Esophagus squamous epithelium (tissue), 5 donors: ENCODE measurements around the gene CD40. TPM values are rescaled to one million over a fixed set of nuclear protein-coding genes. Genes with fewer than 3 reads are reported as not detected.

Source experiments
- DNase-seq: peaks from one replicate; lab custom pipeline; 2025; lab: John Stamatoyannopoulos, UW
- H3K27ac ChIP-seq, 4 donors: fragments of 200-600 bp; sonication (generic); one replicate each; pipeline ENCODE4 v1.5.1; 2016 to 2019; ENCODE audit warnings: mild to moderate bottlenecking in 1 of 4
- H3K27me3 ChIP-seq, 4 donors: fragments of 200-600 bp; sonication (generic); 1 replicate in 3 of 4; 2 replicates in 1 of 4; pipeline versions ENCODE4 v1.5.1 to v1.6.0; 2017 to 2021; ENCODE audit warnings: antibody characterized with exemption in 1 of 4
- H3K36me3 ChIP-seq, 3 donors: fragments of 200-600 bp; sonication (generic); one replicate each; pipeline ENCODE4 v1.5.1; 2016 to 2019
- H3K4me1 ChIP-seq, 3 donors: fragments of 200-600 bp; sonication (generic); one replicate each; pipeline ENCODE4 v1.5.1; 2017 to 2019
- H3K4me3 ChIP-seq, 4 donors: fragments of 200-600 bp; sonication (generic); 1 replicate in 3 of 4; 2 replicates in 1 of 4; pipeline ENCODE4 v1.5.1; 2016 to 2019; ENCODE audit warnings: mild to moderate bottlenecking in 2 of 4, moderate library complexity in 1 of 4
- H3K9me3 ChIP-seq, 3 donors: fragments of 200-600 bp; sonication (generic); one replicate each; pipeline ENCODE4 v1.5.1; 2016 to 2019
- POLR2A ChIP-seq, 4 donors: fragments of 450-650 bp; IDR thresholded peaks; one replicate each; pipeline ENCODE4 v1.6.1; 2017; ENCODE audit warnings: antibody characterized with exemption in 4 of 4, mild to moderate bottlenecking in 4 of 4, moderate library complexity in 3 of 4
- WGBS, 2 donors: methylation state at CpG; one replicate each; pipeline ENCODE4 v1.1.5; 2018; 5-methylcytosine and 5-hydroxymethylcytosine counted together
- intact Hi-C: fragments of 100-400 bp; cut with DNase I; formaldehyde crosslinking; loops from one replicate; pipeline ENCODE4 v1.15.0; 2022
- total RNA-seq, 4 donors: library from RNA; depleted of rRNA; stranded (reverse); fragments of >200 nt; gene quantifications; one replicate each; pipeline ENCODE4 v1.1.0, GENCODE V29; 2016
- TF ChIP-seq, protein P1 (sequence below), 6 experiments: fragments of 450-650 bp in 4 of 6; fragments of 200-600 bp in 2 of 6; sonication (generic) in 2 of 6; IDR thresholded peaks; one replicate each; pipeline ENCODE4 v1.5.1; 2016 to 2019; ENCODE audit warnings: antibody characterized with exemption in 6 of 6, mild to moderate bottlenecking in 4 of 6, moderate library complexity in 4 of 6
- donor health status: DM: yes; HTN: yes; CAD: no.

The CD40 gene
- total RNA-seq, 4 donors from 2014 or later = 3.2 to 15.3 (median 10.2) TPM

DNA sequence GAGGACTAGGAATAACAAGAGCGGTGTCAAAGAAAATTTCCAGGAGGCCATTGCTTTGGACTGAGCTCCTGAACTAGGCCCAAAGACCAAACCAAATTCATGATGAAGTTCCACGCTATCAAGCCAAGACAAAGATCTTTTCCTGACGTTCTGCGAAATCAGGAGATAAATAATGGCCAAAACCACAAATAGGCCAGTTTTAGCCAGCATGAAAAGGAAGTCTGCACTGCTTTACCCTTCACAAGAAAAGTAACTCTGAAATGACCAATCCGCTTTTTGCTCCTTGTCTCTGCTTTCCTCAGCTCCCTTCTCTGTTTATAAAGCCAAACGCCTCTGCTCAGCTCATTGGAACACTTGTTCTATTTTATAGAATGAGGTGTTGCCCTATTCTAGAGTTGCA is 35.0 kb upstream of the CD40 start:
- Histone ChIP-seq H3K27ac (no peak overlapping the region), H3K9me3 (no peaks in the 10 kb centered on the region), H3K27me3 (no peaks in the 10 kb centered on the region), H3K4me3 (no peak overlapping the region), H3K4me1 (peaks cover 10 to 79% (median 43%) of the 10 kb centered on the region in 3 donors), H3K36me3 (peaks cover 0 to 17% (median under 1%) of the 10 kb centered on the region in 3 donors)
- DNase-seq = no peak
- intact Hi-C loops = no loop called here
- no peak for TF ChIP-seq POLR2A (IDR thresholded peaks at IDR 0.05)
- TF ChIP-seq, protein P1, sequence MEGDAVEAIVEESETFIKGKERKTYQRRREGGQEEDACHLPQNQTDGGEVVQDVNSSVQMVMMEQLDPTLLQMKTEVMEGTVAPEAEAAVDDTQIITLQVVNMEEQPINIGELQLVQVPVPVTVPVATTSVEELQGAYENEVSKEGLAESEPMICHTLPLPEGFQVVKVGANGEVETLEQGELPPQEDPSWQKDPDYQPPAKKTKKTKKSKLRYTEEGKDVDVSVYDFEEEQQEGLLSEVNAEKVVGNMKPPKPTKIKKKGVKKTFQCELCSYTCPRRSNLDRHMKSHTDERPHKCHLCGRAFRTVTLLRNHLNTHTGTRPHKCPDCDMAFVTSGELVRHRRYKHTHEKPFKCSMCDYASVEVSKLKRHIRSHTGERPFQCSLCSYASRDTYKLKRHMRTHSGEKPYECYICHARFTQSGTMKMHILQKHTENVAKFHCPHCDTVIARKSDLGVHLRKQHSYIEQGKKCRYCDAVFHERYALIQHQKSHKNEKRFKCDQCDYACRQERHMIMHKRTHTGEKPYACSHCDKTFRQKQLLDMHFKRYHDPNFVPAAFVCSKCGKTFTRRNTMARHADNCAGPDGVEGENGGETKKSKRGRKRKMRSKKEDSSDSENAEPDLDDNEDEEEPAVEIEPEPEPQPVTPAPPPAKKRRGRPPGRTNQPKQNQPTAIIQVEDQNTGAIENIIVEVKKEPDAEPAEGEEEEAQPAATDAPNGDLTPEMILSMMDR (IDR thresholded peaks at IDR 0.05) = no peak
- 76% methylated on average over 6 of the region's 6 CpGs for WGBS, 2 donors

DNA sequence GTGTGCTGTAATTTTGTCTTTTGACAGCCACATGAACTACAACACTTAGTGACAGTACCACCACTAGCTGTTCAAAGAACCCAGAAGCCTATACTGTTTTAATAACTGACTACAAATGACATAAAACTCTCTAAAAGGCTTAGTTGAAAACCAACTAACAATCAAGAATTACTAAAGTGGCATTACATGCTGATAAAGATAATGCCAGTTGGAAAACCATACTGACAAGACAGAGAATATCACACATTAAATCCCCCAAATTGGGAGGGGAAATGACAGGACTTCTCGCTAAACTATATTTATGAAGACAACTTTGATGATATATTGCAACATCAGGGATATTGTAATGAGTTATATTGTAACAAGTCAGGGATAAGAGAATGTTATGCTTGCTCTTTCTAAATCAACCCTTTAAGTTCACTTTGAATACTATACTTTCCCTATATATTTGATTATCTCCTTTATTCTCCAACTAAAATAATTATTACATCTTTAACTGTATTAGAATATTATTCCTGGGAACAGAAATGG is 34.5 kb upstream of the CD40 start:
- Histone ChIP-seq H3K4me1 (peaks cover 10 to 84% (median 48%) of the 10 kb centered on the region in 3 donors), H3K27me3 (no peaks in the 10 kb centered on the region), H3K27ac (no peak overlapping the region), H3K36me3 (peaks cover 0 to 12% (median 0%) of the 10 kb centered on the region in 3 donors), H3K9me3 (no peaks in the 10 kb centered on the region), H3K4me3 (no peak overlapping the region)
- DNase-seq = no peak
- WGBS, 2 donors = 86 to 96% methylated on average over 1 of the region's 1 CpG
- TF ChIP-seq, protein P1 (IDR thresholded peaks at IDR 0.05) = no peak
- no peak for TF ChIP-seq POLR2A (IDR thresholded peaks at IDR 0.05)
- intact Hi-C loops = no loop called here

DNA sequence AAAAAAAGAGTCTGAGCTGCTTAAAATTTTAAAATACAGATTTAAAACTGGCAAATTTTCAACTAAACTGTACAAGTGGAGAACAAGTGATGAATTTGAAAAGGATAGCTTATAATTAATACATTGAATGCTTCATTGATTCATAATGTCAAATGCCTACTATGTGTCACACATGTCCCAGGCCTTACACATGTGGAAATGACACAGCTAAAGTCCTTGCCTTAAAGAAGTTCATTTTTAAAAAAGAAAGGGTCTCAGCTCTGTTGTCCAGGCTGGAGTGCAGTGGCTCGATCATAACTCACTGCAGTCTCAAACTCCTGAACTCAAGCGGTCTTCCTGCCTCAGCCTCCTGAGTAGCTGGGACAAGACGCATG is 33.3 kb upstream of the CD40 start:
- TF ChIP-seq, protein P1 (IDR thresholded peaks at IDR 0.05) = no peak
- no peak for TF ChIP-seq POLR2A (IDR thresholded peaks at IDR 0.05)
- Histone ChIP-seq H3K27me3 (no peaks in the 10 kb centered on the region), H3K4me3 (no peak overlapping the region), H3K27ac (peak overlapping the region in 1 of 4 donors; percentile 13), H3K9me3 (no peaks in the 10 kb centered on the region), H3K4me1 (peaks cover 10 to 89% (median 49%) of the 10 kb centered on the region in 3 donors), H3K36me3 (no peaks in the 10 kb centered on the region)
- intact Hi-C loops = no loop called here
- WGBS, 2 donors = 79% methylated on average over 3 of the region's 3 CpGs
- DNase-seq = no peak

DNA sequence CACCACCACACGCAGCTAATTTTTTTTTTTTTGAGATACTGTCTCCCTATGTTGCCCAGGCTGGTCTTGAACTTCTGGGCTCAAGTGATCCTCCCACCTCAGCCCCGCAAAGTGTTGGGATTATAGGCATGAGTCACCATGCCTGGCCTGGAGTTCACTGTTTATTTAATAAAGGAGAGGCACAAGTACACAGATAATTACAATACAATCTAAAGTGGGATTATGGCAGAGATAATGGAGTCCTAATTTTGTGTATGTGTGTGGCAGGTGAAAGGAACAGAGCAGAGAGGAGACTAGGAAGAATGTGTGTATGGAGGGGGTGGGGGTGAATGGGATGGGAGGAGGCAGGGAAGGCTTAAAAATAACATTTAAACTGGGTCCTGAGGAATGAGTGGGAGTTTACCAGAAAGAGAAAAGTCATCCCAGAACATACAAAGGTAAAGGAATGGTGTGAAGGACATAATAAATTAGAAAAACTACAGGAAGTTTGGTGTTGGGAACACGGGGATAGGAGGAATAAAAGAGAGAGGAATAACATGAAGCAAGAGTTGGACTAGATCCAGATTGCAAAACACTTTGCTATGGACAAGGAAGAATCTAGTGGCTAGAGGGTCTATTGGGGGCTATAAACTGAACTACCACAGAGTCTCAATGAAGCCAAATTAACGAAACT is 32.8 kb upstream of the CD40 start:
- Histone ChIP-seq H3K4me3 (no peak overlapping the region), H3K4me1 (peaks cover 10 to 91% (median 51%) of the 10 kb centered on the region in 3 donors), H3K27me3 (no peaks in the 10 kb centered on the region), H3K27ac (peak overlapping the region in 2 of 4 donors; percentile 13 to 16), H3K9me3 (no peaks in the 10 kb centered on the region), H3K36me3 (no peaks in the 10 kb centered on the region)
- no peak for DNase-seq
- WGBS, 2 donors = 38 to 52% methylated on average over 4 of the region's 4 CpGs
- no peak for TF ChIP-seq POLR2A (IDR thresholded peaks at IDR 0.05)
- intact Hi-C loops = no loop called here

DNA sequence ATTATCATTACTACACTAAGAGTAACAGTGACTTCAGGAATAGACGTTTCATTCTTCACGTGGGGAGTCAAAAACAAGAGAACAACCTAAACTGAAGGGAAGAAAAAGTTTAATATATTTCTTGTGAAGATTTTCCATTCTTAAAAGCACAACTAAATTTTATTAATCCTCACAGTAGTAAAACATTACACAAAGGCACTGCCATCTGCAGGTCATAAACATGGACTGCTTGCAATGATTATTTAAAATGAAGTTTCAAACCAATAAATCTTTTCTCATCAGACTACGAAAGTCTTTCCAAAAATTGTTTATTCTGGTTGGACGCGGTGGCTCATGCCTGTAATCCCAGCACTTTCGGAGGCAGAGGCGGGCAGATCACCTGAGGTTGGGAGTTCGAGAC is 31.0 kb upstream of the CD40 start:
- H3K27ac ChIP-seq = peak overlapping the region in 1 of 4 donors; percentile 9
- no peak for DNase-seq
- intact Hi-C loops = no loop called here
- 39 to 51% methylated on average over 8 of the region's 8 CpGs for WGBS, 2 donors
- H3K9me3 ChIP-seq = no peaks in the 10 kb centered on the region
- no peaks in the 10 kb centered on the region for H3K36me3 ChIP-seq
- peak overlapping the region in 1 of 4 donors; percentile 88 for H3K4me3 ChIP-seq
- peaks cover 10 to 77% (median 54%) of the 10 kb centered on the region in 3 donors for H3K4me1 ChIP-seq
- no peak for TF ChIP-seq POLR2A (IDR thresholded peaks at IDR 0.05)
- TF ChIP-seq, protein P1 (IDR thresholded peaks at IDR 0.05) = peak in 4 of 6 experiments; percentile 14 to 48 (median 38)
- H3K27me3 ChIP-seq = no peaks in the 10 kb centered on the region
